HG03342 (cell line): Measurements from ENCODE around the gene PTH1R.

ENCODE experiments used
- ATAC-seq: cut with Tn5 transposase; IDR thresholded peaks from one replicate; pipeline ENCODE4 v1.9.1; 2021; ENCODE audit warnings: mild to moderate bottlenecking, moderate library complexity; ENCODE audit not compliant: unreplicated experiment

Gene PTH1R

DNA sequence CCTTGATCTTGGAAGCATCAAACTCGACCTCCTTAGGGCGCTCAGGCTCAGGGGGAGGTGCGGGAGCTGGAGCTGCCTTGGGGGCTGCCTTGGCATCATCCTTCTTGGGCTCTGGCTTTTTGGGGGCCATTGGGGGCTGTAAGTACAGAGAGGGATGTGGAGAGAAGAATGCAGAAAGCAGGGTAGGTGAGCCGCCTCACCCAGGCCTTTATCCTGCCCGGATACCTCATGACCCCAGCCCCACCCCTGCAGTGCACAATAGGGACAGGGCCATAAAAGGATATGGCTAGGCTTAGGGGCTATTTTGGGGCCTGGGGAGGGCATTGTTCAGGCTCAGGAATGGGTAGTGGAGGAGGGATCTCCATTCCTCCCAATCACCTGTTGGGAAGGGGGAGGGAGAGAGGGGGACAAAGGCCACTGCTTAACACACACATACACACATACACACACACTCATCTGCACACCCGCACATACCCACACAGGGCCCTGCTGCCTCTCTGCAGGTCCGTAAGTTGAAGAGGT, 14.2 kb upstream of the PTH1R start, which contains the start of gene MYL3:
MYL3 (minus strand) TSS at position 184 of the 522 bp plus-strand sequence; CDS start at position 130, 54 bp downstream.
- ATAC-seq, result no peak

GRCh38 chr3:46864061-46864881, 13.2 kb upstream of the PTH1R start:
- ATAC-seq, result no peak

GRCh38 chr3:46865031-46865507, 12.5 kb upstream of the PTH1R start:
- ATAC-seq, result no peak

DNA sequence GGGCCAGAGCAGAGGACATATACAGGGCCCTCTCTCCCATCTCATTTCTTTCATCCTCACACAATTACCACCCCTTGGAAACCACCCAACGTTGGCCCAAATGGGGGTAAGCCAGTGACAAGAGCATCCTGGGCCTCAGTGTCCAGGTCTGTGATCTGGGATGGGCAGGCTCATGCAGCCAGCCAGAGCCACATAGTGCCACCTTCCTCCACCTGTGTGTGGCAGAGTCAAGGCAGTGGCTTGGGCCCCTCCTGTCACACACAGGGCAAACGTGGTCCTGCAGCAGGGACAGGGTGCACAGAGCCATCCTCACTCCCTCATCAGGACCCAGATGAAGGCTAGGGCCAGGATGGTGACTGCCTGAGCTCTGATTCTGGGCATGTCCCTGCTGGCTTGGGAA, 12.0 kb upstream of the PTH1R start:
- no peak for ATAC-seq

DNA sequence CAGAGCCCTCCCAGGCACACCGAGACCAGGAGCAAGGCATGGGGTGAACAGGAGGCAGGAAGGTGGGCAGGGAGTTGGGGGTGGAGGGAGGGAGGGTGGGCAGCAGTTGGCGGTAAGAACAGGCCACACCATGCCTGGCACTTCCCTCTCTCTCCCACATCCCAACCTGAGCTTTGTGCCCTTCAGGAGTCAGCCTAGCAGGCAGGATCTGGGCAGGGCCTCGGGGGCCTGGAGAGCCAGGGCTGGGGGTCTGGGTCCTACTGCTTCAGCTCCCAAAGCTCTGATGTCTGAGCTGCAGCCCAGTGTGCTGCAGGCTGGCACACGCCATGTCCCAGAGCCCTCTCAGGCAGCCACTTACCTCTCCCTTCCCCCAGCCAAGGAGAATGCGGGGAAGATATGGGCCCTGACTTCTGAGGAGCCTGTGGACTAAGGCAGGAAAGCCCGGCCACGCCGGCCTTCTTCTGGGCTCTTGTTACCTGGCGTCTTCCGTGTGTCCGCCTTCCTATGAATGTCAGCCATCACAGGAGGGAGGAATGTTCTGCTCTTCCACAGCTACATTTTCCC, 11.4 kb upstream of the PTH1R start:
- ATAC-seq, result no peak

DNA sequence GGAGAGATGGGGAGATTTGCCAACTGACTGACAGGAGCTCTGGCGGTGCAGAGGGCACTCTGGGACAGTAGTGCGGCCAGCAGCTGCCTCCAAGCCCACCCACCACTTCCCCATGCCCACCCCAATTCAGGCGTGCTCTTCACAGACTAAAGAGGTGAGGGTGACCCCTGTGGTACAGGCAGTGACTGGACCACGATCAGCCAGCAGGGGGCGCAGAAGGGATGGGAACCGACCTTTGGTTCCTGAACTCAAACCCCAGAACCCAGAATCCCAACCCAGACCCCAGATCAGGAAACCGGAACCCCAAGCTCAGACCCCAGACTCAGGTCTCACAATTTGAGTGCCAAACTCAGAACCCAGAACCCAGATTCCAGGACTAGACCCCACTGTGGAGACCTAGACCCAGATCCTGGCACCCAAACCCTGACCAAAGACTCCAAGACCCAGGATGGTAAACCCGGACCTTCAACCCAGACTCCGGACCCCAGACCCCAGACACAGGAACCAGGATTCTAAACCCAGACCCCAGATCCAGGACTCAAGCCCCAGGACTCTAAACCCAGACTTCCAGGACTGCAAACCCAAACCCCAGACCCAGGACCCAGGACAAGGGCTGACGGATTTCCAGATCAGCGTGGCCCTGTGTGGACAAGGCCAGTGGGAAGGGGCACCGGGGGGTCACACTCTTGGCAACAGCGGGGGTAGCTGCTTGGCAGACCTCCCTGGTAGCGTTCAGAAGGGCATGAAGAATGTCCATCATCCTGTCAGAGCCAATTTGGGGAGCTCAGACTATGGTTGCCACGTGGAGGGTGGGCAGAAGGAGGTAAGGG, 10.6 kb upstream of the PTH1R start:
- no peak for ATAC-seq

DNA sequence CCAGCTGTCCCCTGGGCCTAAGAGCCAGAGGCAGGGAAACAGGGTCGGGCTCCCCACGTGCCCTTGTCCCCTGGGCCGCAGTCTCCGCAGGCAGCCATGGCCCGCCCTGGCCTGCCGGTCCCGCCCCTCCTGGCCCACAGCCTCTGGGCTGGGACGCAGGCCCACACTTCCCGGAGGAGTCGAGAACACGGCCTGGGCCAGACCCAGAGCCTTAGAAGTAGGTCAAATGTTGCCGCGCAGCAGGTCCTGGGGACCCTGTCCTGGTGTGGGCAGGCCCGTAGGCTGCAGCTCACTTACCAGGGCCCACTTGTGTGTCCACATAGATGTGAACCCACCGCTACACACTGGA, 10.0 kb upstream of the PTH1R start:
- ATAC-seq, result no peak

DNA sequence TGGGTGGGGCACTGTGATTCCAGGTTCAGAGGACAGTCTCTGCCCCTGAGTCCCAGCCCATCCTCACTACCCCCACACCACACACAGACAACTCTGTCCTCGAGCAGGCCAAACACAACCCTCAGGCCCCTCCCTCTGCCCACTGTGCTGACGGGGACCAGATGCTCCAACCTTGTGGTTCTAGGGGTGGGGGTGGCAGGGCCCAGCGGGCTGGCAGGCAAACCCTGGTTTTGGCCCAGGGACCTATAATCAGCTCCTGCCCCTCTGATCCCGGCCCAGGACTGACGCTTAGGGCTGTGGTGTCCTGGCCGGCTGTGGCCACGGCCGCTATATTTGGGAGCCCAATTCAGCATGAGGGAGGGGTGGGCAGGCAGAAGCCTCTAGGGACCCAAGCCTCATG, 9.2 kb upstream of the PTH1R start:
- no peak for ATAC-seq

DNA sequence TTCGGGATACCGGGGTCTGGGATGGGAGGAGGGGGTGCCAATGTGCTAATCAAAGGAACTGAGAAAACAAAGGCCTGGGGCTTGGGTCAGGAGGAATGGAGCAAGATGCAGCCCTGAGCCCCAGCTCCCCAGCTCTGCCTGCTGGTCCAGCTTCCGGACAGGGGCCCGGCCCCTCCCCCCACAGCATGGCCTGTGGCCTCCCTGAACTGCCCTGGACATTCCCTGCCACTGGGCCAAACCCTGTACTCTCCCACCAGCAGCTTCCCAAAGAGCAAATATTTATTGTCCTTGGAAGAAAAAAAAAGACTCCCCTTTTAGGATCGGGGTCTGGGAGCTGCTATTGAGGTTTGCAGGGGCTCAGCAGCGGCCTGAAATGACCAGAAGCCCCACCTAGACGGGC, 8.6 kb upstream of the PTH1R start:
- ATAC-seq, result no peak

DNA sequence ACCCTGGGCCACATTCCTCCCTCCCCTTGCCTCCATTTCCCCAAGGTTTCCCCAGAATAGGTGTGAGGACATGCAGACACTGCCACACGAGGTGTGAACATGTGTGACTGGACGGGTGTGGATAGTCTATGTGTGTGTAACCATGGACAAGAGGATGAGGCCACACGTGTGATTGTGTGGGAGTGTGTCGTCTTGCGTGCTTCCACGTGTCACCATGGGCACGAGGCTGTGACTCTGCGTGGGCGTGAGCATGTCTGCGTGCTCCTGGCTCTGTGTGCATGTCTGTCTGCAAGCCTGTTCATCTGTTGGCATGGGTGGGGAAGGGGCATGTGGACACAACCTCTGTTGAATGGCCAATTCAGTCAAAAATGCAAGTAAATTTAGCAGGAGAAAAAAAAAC, 8.1 kb upstream of the PTH1R start:
- no peak for ATAC-seq

- no peak for ATAC-seq
Measured at GRCh38 chr3:46870651-46871050, 6.9 kb upstream of the PTH1R start.

DNA sequence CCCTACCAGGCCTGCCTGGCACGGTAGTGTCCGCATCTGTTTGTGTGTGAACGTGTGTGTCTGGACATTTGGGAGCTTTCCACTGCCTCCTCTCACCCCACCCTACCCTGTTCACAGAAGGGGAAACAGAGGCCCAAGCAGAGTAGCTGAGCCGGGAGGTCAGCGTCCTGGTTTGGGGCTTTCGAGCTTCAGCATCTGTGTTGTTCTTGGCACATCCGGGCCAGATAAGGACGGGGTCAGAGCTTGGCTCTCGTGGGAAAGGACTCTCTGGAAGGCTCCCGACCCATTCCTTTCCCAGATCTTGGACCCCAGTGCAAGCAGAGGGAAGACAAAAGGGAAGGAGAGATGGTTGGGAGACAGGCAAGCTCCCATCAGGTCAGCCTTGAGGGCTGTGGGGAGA, 6.3 kb upstream of the PTH1R start:
- ATAC-seq, result no peak

- ATAC-seq, result no peak
Measured at GRCh38 chr3:46873521-46873920, 4.0 kb upstream of the PTH1R start.

DNA sequence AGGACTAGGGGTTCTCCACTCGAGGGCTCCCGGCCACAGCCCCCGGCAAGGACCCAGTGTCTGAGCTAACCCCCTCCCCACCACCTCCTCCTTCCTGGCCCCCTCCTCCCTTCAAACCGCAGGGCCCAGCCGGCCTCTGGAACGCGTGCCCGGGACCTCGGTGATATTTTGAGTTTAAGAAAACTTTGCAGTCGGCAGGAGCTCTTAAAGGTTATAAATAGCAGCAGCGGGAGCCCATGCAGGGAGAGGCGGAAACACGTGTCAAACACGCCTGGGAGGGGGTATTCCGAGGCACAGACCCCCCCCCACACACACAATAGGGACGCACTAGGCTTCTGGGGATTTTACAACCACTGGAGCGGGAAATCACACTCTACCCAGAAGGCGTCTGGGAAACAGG, 3.1 kb upstream of the PTH1R start:
- ATAC-seq, result no peak

- no peak for ATAC-seq
Measured at GRCh38 chr3:46875560-46875959, 2.0 kb upstream of the PTH1R start.

DNA sequence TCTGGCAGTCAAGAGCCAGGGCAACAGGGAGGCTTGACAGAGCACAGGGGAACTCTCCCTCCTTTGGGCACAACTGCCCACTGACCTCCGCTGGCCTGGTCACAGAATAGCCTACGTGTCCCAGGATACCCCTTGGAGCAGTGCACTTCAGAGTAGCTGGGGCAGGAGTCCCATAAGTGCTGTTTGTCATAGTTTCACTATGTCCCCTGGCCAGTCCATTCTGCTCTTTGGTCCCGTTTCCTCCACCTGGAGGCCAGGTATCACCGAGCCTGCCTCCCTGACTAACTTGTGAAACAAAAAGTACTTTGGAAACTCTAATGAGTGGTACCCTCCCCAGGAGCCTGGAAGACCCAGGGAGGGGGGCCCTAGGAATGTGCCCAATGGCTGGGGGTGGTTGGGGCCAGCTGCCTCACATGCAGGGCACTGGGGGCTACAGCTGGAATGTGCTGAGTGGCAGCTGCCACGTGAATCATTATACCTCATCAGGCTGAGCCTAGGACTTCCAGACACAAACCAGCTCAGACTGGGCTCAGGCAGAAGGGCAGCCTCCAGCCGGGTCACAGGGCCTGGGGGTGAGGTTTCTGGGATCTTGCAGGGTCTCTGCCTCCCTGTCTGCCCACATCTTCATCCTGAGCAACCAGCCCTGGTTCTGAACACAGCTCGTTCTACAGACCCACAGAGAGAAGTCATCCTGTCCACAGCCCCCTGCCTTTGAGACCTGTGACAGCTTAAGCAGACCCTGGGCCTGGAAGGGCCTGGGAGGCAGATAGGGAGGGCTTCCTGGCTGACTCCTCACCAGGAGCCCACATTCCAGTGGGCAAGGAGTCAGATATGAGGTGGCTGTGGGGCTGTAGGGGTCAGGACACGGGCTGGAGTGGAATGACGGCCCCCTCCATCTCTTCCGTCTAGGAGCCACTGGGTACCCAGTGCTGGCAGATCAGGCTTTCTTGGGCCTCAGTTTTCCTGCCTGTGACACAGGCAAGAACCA, 914 bp upstream of the PTH1R start:
- ATAC-seq, result no peak

DNA sequence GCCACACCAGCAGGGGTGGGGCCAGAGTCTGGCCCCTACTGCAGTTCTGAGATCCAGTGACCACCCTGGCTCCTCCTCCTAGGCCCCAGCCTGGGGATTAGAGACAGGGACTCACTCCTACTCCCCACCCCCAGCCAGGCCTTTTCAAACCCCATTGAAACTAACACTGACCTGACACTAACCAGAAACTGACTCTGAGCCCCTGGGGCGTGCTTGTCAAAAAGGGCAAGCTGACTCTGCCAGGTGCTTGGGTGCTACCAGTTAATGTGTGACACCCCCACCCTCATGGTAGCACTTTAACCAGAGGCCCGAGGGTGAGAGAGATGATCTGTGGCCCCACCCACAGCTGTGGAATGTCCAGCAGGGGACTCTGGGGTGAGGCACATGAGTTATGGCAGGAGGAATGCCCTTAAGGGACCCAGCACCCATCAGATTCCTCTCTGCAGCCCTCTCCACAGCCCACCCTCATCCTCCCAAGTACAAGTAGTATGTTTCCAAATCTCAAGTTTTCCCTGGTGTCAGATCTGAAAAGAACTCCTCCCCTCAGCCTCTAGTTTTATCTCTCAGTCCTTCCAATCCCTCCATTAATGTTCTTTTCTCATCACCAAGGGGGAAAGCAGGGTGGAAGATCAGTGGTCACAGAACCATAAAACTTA, 1.4 kb downstream of the PTH1R start:
- no peak for ATAC-seq

- no peak for ATAC-seq
Measured at GRCh38 chr3:46880884-46881595, 3.5 kb downstream of the PTH1R start.
